Measurements from ENCODE around the gene AK3.
"Not testable (repeated sequence)": the region's sequence is repeated elsewhere in the genome, so short reads cannot be mapped to it uniquely, and the experiment has no call there.

AK3 gene

DNA sequence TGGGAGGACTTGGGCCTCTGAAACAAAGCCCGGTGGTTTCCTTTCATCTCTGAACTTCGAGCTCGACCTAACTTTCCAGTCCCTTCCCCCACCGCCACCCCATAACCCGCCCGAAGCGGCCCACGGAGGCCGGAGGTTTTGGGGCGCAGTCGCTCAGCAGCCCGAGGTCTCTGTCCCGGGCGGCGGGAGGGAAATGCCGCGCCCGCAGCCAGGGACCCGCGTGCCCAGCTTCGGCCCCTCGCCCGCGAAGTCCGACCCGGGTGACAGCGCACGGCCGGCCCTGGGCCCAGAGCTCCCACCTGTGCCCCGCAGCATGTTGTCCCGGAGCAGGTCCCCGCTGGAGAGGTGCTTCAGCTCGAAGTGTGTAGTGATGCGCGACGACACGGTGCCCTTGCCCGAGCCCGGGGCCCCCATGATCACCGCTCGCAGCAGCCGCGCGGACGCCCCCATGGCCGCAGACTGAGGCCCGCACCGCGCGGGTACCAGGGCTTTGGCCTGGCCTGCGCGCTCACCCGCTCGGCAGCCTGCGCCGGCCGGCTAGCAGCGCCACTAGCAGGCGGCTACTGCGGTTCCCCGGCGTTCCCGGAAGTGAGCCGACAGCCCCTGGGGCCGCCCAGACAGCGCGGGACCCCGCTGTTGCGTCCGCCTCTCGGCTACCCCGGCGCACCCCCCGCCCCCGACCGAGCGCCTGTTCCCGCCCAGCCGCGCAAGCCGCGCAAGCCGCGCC is at the start of gene AK3:
Gene AK3 (minus strand): TSS at position 565 of the 727 bp plus-strand sequence. CDS start 115 bp downstream, at position 450.
- in situ Hi-C loops (cut with MboI; ENCODE audit: low sequenced_read_pairs): loop anchor here (10.0 kb wide), 1 partner anchor 854 kb away; no protein-coding TSS in a partner anchor

DNA sequence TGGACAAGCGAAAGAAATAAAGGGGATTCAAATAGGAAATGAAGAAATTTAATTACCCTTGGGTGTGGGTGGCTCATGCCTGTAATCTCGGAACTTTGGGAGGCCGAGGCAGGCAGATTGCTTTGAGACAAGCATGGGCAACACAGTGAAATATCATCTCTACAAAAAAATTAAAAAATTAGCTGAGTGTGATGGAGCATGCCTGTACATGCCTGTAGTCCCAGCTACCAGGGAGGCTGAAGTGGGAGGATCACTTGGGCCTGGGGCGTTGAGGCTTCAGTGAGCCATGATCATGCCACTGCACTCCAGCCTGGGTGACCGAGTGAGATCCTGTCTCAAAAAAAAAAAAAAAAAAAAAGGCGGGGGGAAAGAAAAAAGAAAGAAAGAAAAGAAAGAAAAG is 47.7 kb upstream of the AK3 start:
- in situ Hi-C loops (cut with MboI; ENCODE audit: low sequenced_read_pairs): no loop called here

DNA sequence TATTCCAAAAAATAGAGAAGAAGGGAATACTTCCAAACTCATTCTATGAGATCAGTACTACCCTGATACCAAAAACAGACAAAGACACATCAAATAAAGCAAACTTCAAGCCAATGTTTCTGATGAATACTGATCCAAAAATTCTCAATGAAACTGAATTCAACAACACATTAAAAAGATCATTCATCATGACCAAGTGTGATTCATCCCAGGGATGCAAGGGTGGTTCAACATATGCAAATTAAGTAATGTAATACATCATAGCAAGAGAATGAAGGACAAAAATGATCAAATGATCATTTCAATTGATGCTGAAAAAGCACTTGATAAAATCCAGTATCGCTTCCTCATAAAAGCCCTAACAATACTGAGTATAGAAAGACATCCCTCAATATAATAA is 46.9 kb upstream of the AK3 start:
- in situ Hi-C loops (cut with MboI; ENCODE audit: low sequenced_read_pairs): no loop called here

DNA sequence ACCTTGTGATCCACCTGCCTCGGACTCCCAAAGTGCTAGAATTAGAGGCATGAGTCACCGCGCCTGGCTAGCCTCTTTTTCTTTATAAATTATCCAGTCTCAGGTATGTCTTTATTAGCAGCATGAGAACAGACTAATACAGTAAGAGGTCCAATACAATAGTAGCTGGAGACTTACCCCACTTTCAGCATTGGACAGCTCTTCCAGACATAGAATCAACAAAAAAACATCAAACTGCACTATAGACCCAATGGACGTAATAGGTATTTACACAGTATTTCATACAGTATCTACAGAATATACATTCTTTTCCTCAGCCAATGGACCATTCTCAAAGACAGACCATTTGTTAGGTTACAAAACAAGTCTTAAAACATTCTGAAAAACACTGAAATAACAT is 45.6 kb upstream of the AK3 start:
- in situ Hi-C loops (cut with MboI; ENCODE audit: low sequenced_read_pairs): no loop called here

DNA sequence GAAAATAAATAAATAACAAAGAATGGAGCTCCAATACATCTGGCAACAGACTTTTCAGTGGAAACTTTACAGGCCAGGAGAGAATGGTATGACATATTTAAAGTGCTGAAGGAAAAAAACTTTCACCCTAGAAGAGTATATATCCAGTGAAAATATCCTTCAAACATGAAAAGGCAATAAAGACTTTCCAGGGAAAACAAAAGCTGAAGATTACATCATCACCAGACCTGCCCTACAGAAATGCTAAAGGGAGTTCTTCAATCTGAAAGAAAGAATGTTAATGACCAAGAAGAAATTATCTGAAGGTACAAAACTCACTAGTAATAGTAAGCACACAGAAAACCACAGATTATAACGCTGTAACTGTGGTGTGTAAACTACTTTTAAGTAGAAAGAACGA is 43.4 kb upstream of the AK3 start:
- in situ Hi-C loops (cut with MboI; ENCODE audit: low sequenced_read_pairs): no loop called here

DNA sequence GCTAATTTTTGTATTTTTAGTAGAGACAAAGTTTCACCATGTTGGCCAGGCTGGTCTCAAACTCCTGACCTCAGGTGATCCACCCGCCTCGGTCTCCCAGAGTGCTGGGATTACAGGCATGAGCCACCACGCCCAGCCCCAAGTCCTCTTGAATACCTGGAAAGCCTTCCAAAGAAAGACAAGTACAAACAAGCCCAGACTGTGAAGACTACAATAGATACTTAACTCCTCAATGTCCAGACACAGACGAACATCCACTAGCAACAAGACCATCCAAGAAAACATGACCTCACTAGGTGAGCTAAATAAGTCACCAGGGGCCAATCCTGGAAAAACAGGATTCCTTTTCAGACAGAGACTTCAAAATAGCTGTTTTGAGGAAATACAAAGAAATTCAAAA is 42.2 kb upstream of the AK3 start:
- in situ Hi-C loops (cut with MboI; ENCODE audit: low sequenced_read_pairs): not testable (repeated sequence)

DNA sequence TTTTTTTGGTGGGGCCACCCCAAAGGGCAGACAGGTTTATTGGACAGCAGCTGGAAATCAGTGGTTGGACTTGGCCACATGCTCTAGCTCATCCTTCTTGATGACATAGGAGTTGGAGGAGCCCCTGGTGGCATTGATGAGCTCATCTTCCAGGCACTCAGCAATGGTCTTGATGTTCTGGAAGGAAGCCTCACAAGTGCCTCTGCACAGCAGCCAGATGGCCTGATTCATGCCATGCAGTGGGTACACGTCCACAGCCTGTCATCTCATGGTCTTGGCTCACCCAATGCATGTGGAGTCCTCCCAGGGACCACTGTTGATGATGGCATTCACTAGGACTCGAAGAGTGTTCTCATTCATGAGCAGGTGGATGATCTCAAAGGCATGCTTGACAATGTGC is 40.4 kb upstream of the AK3 start:
- in situ Hi-C loops (cut with MboI; ENCODE audit: low sequenced_read_pairs): no loop called here

DNA sequence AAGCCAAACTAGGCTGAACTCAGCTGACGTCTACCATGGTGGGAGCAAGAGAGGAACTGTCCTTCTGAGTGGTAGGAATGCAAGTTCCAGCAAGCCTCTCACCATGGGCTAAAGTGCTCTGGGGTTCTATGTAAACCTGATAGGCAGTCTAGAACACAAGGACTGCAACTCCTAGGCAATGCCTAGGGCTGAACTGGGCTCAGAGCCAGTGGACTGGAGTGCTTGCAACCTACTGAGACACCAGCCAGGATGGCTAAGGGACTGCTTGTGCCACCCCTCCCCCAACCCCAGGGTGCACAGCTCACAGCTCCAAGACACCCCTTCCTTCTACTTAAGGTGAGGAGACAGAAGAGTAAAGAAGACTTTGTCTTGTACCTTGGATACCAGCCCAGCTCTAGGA is 39.6 kb upstream of the AK3 start:
- in situ Hi-C loops (cut with MboI; ENCODE audit: low sequenced_read_pairs): no loop called here

DNA sequence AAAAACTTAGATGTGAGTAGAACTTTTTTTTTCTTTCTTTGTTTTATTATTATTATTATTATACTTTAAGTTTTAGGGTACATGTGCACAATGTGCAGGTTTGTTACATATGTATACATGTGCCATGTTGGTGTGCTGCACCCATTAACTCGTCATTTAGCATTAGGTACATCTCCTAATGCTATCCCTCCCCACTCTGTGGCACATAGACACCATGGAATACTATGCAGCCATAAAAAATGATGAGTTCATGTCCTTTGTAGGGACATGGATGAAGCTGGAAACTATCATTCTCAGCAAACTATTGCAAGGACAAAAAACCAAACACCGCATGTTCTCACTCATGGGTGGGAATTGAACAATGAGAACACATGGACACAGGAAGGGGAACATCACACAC is 34.0 kb upstream of the AK3 start:
- in situ Hi-C loops (cut with MboI; ENCODE audit: low sequenced_read_pairs): not testable (repeated sequence)

DNA sequence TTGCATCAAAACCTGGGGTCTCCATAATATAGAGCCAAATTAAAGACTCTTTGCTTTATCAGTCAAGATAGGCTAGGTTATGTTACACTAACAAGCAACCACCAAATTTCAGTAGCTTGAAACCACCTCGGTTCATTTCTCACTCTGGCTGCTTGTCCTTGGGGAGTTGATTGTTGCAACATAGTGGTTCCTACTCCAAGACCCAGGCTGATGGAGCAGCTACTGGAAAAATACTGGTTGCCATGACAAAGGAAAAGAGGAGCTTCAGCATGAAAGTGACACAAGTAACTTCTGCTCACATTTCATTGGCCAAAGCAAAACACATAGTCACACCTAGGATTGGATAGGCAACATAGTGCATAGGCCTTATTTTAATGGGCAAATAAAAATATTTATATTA is 33.2 kb upstream of the AK3 start:
- in situ Hi-C loops (cut with MboI; ENCODE audit: low sequenced_read_pairs): no loop called here

DNA sequence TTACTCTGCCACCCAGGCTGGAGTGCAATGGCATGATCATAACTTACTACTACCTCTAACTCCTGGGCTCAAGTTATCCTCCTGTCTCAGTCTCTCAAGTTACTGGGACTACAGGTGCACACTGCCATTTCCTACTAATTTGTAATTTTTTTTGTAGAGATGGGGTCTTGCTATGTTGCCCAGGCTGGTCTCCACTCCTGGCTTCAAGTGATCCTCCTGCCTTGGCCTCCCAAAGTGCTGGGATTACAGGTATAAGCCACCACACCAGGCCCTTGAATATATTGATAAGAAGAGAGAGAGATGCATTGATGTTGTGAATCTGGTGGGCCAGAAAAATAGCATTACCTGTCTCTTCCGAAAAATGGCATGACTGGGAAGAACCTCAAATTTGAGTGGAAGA is 30.8 kb upstream of the AK3 start:
- in situ Hi-C loops (cut with MboI; ENCODE audit: low sequenced_read_pairs): no loop called here

DNA sequence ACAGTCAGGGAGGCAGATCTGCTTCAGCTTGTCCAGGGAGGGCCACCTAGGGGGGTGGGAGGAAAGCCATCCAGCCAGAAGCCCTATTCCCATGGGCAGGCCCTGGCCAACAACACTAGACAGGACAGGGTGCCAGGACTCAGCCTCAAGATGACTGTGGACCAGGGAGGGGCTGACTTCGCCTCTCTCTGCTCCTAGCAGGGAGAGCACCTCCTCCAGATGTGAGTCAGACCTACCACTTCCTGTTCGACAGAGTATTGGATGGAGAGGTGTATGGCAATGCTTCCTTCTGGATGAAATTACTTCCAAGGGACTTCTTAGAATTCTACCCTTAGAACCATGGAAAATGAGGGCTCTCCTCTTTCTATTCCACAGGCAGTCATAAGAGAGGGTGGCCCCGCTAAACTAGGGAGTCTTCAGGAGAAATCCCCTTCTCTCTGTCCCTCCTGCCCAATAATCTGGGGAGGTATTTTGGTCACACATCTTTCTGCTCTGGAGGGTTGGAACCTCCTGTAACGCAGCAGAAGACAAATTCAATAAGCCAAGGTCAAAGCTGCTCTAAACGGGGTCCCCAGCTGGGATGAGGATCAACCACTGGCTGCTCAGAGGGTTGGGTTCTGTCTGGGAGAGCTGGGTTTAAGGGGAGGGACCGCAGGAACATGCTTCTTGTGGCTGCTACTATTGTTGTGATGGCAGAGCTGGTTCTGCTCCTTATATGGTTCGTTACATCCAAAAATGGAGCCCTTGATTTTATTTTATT is 28.5 kb upstream of the AK3 start:
- in situ Hi-C loops (cut with MboI; ENCODE audit: low sequenced_read_pairs): loop anchor here (10.0 kb wide), 1 partner anchor 215 kb away; the partner anchor contains the start of gene JAK2

DNA sequence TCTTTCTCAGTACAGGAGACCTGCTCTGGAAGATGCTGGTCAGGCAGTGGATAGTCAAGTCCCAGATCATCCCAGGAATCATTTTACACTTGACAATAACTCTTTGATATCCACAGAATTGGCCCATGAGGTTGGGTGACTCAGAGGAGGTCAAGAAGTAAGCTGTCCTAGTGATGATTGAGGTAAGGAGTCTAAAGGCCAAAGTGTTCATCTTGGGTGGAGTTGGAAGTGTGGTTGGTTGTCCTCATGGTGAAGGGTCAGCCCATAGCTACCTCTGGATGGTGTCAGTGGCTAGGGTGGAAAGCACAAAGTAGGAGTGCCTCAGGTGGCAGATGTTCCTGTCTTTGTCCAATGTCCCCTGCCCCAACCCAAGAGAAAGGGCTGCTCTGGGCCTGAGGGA is 27.7 kb upstream of the AK3 start:
- in situ Hi-C loops (cut with MboI; ENCODE audit: low sequenced_read_pairs): loop anchor here (10.0 kb wide), 1 partner anchor 216 kb away; the partner anchor contains the start of gene JAK2

DNA sequence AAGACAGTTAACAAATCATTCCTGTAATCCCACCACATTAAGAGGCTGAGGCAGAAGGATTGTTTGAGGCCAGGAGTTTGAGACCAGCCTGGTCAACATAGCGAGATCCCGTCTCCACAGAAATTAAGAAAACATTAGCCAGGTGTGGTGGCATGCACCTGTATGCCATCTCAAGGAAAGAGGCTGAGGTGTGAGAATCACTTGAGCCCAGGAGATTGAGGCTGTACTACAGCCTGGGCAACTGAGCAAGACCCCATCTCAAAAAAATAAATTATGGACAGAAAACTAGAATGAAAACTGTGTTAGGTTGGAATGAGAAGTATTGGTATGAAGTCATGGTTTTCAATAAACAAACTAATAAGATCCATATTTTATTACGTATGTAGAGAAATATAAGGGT is 23.0 kb upstream of the AK3 start:
- in situ Hi-C loops (cut with MboI; ENCODE audit: low sequenced_read_pairs): loop anchor here (10.0 kb wide), 1 partner anchor 221 kb away; the partner anchor contains the start of gene JAK2

DNA sequence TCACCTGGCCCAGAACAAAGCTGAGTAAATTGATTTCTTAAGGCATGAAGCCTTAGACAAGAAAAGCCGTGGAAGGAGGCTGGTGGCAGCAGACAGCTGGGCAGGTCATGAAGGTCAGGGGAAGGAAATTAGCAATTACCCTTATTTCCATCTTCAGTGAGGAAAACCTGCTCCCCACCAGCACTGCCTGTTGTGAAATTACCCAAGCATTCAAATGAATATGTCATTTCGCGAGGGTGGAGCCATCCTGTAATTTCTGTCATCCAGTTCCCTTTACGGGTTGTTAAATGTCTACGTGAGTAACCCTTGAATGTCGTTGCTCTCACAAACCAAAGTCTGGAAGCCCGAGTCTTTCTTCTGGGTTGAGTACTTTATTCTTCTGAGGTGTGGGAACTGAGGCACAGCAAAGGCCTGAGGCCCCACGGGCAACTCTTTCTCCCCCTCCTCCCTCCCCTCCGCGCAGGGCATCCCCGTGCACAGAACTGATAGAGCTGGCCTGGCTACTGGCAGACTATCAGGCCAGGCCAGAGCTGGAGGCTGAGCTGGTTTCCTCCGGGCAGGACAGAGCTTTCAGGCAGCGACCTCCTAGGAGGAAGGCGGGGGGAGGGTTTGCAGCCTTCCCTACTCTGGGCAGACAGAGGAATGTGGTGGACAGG is 22.0 kb upstream of the AK3 start:
- in situ Hi-C loops (cut with MboI; ENCODE audit: low sequenced_read_pairs): loop anchor here (10.0 kb wide), 1 partner anchor 222 kb away; the partner anchor contains the start of gene JAK2

DNA sequence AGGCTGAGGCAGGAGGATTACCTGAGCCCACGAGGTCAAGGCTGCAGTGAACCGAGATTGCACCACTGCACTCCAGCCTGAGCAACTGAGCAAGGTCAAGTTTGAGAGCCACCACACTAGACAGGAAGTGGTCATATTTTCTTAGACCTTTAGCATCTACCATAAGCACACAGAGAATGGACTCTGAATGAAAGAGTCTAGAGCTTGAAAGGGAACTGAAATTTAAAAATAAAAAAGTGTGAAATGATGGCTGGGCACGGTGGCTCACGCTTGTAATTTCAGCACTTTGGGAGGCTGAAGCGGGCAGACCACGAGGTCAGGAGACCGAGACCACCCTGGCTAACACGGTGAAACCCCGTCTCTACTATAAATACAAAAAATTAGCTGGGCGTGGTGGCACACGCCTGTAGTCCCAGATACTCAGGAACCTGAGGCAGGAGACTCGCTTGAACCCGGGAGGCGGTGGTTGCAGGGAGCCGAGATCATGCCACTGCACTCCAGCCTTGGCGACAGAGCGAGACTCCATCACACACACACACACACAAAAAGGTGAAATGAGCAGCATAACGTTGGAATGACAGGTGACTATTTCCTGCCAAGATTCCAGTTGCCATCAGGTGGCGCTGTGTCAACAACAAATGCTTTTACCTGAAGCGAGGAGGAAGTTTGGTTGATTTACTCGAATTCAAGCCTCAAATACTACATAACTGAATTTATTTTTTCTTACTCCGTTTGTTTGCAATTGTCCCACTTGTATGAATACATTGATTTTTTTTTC is 21.3 kb upstream of the AK3 start:
- in situ Hi-C loops (cut with MboI; ENCODE audit: low sequenced_read_pairs): loop anchor here (10.0 kb wide), 1 partner anchor 223 kb away; the partner anchor contains the start of gene JAK2

DNA sequence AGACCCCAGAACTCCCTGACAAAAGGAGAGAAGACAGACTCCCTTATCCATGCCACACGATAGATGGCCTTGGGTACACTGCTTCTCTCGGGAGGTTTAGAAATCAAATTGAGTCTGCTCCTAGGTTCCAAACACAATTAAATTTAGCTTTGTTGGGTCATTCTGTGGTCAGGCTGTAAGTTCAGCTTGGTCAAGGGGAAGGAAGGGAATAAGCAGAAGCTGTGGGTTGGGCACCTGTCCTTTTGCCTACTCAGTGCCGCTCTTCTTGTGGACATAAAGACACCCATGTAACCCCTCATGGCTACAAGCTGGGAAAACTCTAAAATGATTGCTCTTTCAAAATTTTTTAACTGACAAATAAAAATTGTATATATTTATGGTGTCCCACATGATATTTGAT is 19.1 kb upstream of the AK3 start:
- in situ Hi-C loops (cut with MboI; ENCODE audit: low sequenced_read_pairs): loop anchor here (10.0 kb wide), 1 partner anchor 225 kb away; the partner anchor contains the start of gene JAK2

DNA sequence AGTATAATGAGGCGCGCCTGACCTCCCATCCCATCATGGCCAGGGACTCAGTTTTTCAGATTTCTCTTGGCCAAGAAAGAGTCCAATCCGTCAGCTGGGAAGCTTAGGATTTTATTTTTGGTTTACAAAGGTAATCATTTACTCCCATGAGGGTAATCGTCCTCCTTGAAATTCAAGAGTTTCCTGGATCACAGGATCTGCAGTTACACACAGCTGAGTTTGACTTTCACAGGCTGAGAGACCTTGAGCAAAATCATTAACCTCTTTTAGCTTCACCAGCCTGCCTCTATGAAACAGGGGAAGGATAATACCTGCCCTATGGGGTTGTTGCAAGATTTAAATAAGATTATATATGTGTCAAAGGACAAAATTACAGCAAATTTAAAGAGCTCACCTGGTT is 15.4 kb upstream of the AK3 start:
- in situ Hi-C loops (cut with MboI; ENCODE audit: low sequenced_read_pairs): loop anchor here (10.0 kb wide), 1 partner anchor 678 kb away; the partner anchor contains the start of gene PLGRKT

DNA sequence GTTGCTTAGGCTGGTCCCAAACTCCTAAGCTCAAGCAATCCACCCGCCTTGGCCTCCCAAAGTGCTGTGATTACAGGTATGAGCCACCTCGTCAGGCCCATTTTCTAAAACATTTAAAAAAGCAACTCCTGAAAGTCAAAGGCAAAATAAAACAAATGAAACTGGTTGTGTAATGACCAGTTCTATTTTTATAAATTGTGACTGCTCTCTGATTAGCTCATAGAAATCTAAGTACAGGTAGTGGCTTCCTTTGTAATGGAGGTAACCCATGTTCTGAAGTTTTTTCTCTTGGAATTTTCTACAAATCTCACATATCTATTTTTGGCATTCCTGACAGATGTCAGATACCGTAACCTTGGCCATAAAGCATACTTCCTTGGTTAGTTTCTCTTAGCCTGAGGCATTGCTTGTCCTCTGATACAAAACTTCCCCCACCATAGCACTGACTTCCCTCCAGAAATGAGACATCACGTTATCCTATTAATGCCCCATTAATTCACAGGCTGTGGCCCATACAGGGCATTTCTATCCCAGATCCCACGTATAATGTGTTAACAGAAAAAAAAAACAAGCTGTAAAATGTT is 14.1 kb upstream of the AK3 start:
- in situ Hi-C loops (cut with MboI; ENCODE audit: low sequenced_read_pairs): loop anchor here (10.0 kb wide), 1 partner anchor 680 kb away; the partner anchor contains the start of gene PLGRKT

DNA sequence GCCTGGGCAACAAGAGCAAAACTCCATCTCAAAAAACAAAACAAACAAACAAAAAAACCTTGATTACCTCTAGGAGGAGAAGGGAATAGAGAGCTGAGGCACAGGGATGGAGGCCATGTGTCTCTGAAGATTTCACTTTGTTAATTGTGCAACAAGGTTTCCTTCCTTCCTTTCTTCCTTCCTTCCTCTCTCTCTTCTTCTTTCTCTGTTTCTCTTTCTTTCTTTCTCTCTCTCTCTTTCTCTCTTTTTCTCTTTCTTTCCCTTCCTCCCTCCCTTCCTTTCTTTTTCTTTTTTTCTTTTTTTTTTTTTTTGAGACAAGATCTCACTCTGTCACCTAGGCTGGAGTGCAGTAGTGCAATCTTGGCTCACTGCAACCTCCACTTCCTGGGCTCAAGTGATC is 13.5 kb upstream of the AK3 start:
- in situ Hi-C loops (cut with MboI; ENCODE audit: low sequenced_read_pairs): loop anchor here (10.0 kb wide), 1 partner anchor 680 kb away; the partner anchor contains the start of gene PLGRKT
